ENCODE measurements around the gene HOXB3. TPM values are rescaled to one million over a fixed set of nuclear protein-coding genes. Genes with fewer than 3 reads are reported as not detected.

The HOXB3 gene
- total RNA-seq, 2 experiments from 2014 or later = 11.9 to 12.9 TPM

GRCh38 chr17:48569240-48569582 is 20.8 kb downstream of the HOXB3 start:
- DNase-seq = no peak
- H3K27me3 Mint-ChIP-seq = peaks cover 4% of the 10 kb centered on the region
- CTCF ChIA-PET = interaction anchor here (1.2 kb wide), 1 partner anchor 76 kb away, joined by 3 read pairs; no protein-coding TSS in a partner anchor
- peaks cover 1% of the 10 kb centered on the region for H3K4me1 Mint-ChIP-seq
- no peak for ATAC-seq
- H3K27ac Mint-ChIP-seq = no peak overlapping the region
- H3K9me3 Mint-ChIP-seq (ENCODE audit: low read depth) = no peaks in the 10 kb centered on the region
- H3K4me3 Mint-ChIP-seq = no peak overlapping the region
- H3K36me3 Mint-ChIP-seq = peaks cover 1% of the 10 kb centered on the region

GRCh38 chr17:48568499-48569239 is 21.4 kb downstream of the HOXB3 start:
- no peaks in the 10 kb centered on the region for H3K9me3 Mint-ChIP-seq (ENCODE audit: low read depth)
- peaks cover 4% of the 10 kb centered on the region for H3K27me3 Mint-ChIP-seq
- H3K4me1 Mint-ChIP-seq = peaks cover 1% of the 10 kb centered on the region
- H3K27ac Mint-ChIP-seq = no peak overlapping the region
- H3K36me3 Mint-ChIP-seq = peaks cover 1% of the 10 kb centered on the region
- CTCF ChIA-PET = interaction anchor here (0.5 to 1.5 kb wide), 4 partner anchors 11 to 76 kb away, joined by 4 read pairs; partner anchors contain the start of gene HOXB5
- H3K4me3 Mint-ChIP-seq = no peak overlapping the region
- DNase-seq = no peak
- ATAC-seq = no peak

- H3K36me3 Mint-ChIP-seq = peaks cover 1% of the 10 kb centered on the region
- CTCF ChIA-PET = interaction anchor here (0.5 to 1.5 kb wide), 4 partner anchors 10 to 76 kb away, joined by 4 read pairs; partner anchors contain the start of gene HOXB5
- no peak for ATAC-seq
- H3K27me3 Mint-ChIP-seq = peaks cover 4% of the 10 kb centered on the region
- no peaks in the 10 kb centered on the region for H3K4me1 Mint-ChIP-seq
- no peak for DNase-seq
- no peak overlapping the region for H3K27ac Mint-ChIP-seq
- H3K4me3 Mint-ChIP-seq = no peak overlapping the region
- no peaks in the 10 kb centered on the region for H3K9me3 Mint-ChIP-seq (ENCODE audit: low read depth)
These were observed 22.2 kb downstream of the HOXB3 start for GRCh38 chr17:48567646-48568354.

- peaks cover 1% of the 10 kb centered on the region for H3K36me3 Mint-ChIP-seq
- peaks cover 4% of the 10 kb centered on the region for H3K27me3 Mint-ChIP-seq
- CTCF ChIA-PET = interaction anchor here (1.4 to 1.5 kb wide), 2 partner anchors 10 to 26 kb away, joined by 4 read pairs; partner anchors contain the start of gene HOXB5
- ATAC-seq (no peak), DNase-seq (no peak)
- H3K9me3 Mint-ChIP-seq (ENCODE audit: low read depth) = no peaks in the 10 kb centered on the region
- no peak overlapping the region for H3K4me3 Mint-ChIP-seq
- peaks cover 2% of the 10 kb centered on the region for H3K4me1 Mint-ChIP-seq
- H3K27ac Mint-ChIP-seq = no peak overlapping the region
These were observed 22.8 kb downstream of the HOXB3 start for GRCh38 chr17:48567209-48567608.

- Mint-ChIP-seq H3K4me3 (no peak overlapping the region), H3K27ac (no peak overlapping the region), H3K9me3 (ENCODE audit: low read depth) (no peaks in the 10 kb centered on the region), H3K36me3 (peaks cover 1% of the 10 kb centered on the region), H3K27me3 (peaks cover 4% of the 10 kb centered on the region), H3K4me1 (peaks cover 7% of the 10 kb centered on the region)
- DNase-seq (no peak), ATAC-seq (no peak)
- CTCF ChIA-PET = no interaction called here
These were observed 23.3 kb downstream of the HOXB3 start for GRCh38 chr17:48566717-48567116.

- CTCF ChIA-PET = interaction anchor here (2.1 kb wide), 1 partner anchor 74 kb away, joined by 7 read pairs; no protein-coding TSS in a partner anchor
- peaks cover 4% of the 10 kb centered on the region for H3K27me3 Mint-ChIP-seq
- no peak for DNase-seq
- peaks cover 13% of the 10 kb centered on the region for H3K4me1 Mint-ChIP-seq
- H3K27ac Mint-ChIP-seq = no peak overlapping the region
- H3K36me3 Mint-ChIP-seq = peaks cover 1% of the 10 kb centered on the region
- no peak for ATAC-seq
- H3K4me3 Mint-ChIP-seq = no peak overlapping the region
- H3K9me3 Mint-ChIP-seq (ENCODE audit: low read depth) = no peaks in the 10 kb centered on the region
These were observed 23.9 kb downstream of the HOXB3 start for GRCh38 chr17:48565925-48566710.

GRCh38 chr17:48565022-48565554 is 25.0 kb downstream of the HOXB3 start:
- Mint-ChIP-seq H3K27me3 (peaks cover 4% of the 10 kb centered on the region), H3K4me3 (no peak overlapping the region), H3K9me3 (ENCODE audit: low read depth) (no peaks in the 10 kb centered on the region), H3K36me3 (peaks cover 1% of the 10 kb centered on the region), H3K4me1 (peaks cover 14% of the 10 kb centered on the region), H3K27ac (no peak overlapping the region)
- DNase-seq (no peak), ATAC-seq (no peak)
- CTCF ChIA-PET = interaction anchor here (0.6 to 2.1 kb wide), 2 partner anchors 9 to 73 kb away, joined by 4 to 7 read pairs; no protein-coding TSS in a partner anchor

- ATAC-seq (no peak), DNase-seq (no peak)
- H3K27me3 Mint-ChIP-seq = peaks cover 4% of the 10 kb centered on the region
- peaks cover 14% of the 10 kb centered on the region for H3K4me1 Mint-ChIP-seq
- no peak overlapping the region for H3K27ac Mint-ChIP-seq
- H3K36me3 Mint-ChIP-seq = peaks cover 1% of the 10 kb centered on the region
- no peaks in the 10 kb centered on the region for H3K9me3 Mint-ChIP-seq (ENCODE audit: low read depth)
- H3K4me3 Mint-ChIP-seq = no peak overlapping the region
- CTCF ChIA-PET = interaction anchor here (0.6 to 2.1 kb wide), 2 partner anchors 8 to 72 kb away, joined by 4 to 7 read pairs; no protein-coding TSS in a partner anchor
These were observed 25.6 kb downstream of the HOXB3 start for GRCh38 chr17:48564188-48565021.

- H3K4me1 Mint-ChIP-seq = peaks cover 14% of the 10 kb centered on the region
- CTCF ChIA-PET = no interaction called here
- peaks cover 1% of the 10 kb centered on the region for H3K36me3 Mint-ChIP-seq
- no peaks in the 10 kb centered on the region for H3K9me3 Mint-ChIP-seq (ENCODE audit: low read depth)
- no peak for ATAC-seq
- no peak overlapping the region for H3K4me3 Mint-ChIP-seq
- H3K27ac Mint-ChIP-seq = no peak overlapping the region
- H3K27me3 Mint-ChIP-seq = peaks cover 4% of the 10 kb centered on the region
- DNase-seq = no peak
These were observed 26.2 kb downstream of the HOXB3 start for GRCh38 chr17:48563867-48564187.

- H3K27me3 Mint-ChIP-seq = peaks cover 2% of the 10 kb centered on the region
- no peak for ATAC-seq
- peaks cover 1% of the 10 kb centered on the region for H3K36me3 Mint-ChIP-seq
- peaks cover 14% of the 10 kb centered on the region for H3K4me1 Mint-ChIP-seq
- no peaks in the 10 kb centered on the region for H3K9me3 Mint-ChIP-seq (ENCODE audit: low read depth)
- no peak for DNase-seq
- H3K4me3 Mint-ChIP-seq = no peak overlapping the region
- CTCF ChIA-PET = no interaction called here
- H3K27ac Mint-ChIP-seq = no peak overlapping the region
These were observed 26.6 kb downstream of the HOXB3 start for GRCh38 chr17:48563385-48563838.

- peaks cover 1% of the 10 kb centered on the region for H3K36me3 Mint-ChIP-seq
- H3K9me3 Mint-ChIP-seq (ENCODE audit: low read depth) = no peaks in the 10 kb centered on the region
- ATAC-seq (no peak), DNase-seq (no peak)
- no peak overlapping the region for H3K4me3 Mint-ChIP-seq
- no peak overlapping the region for H3K27ac Mint-ChIP-seq
- CTCF ChIA-PET = no interaction called here
- H3K27me3 Mint-ChIP-seq = no peaks in the 10 kb centered on the region
- peaks cover 14% of the 10 kb centered on the region for H3K4me1 Mint-ChIP-seq
These were observed 27.1 kb downstream of the HOXB3 start for GRCh38 chr17:48562934-48563333.
